ENCODE results near the gene FAM204A. TPM values are rescaled to one million over a fixed set of nuclear protein-coding genes. Genes with fewer than 3 reads are reported as not detected.

FAM204A gene
- total and polyA plus RNA-seq, 8 donors, result 39.7 to 86.6 (median 72.9) TPM

GRCh38 chr10:118305730-118306129, 36.4 kb downstream of the FAM204A start:
- Histone ChIP-seq H3K27me3 (no peaks in the 10 kb centered on the region), H3K27ac (no peak overlapping the region), H3K4me1 (no peaks in the 10 kb centered on the region), H3K9me3 (no peaks in the 10 kb centered on the region), H3K36me3 (peaks cover 0 to 50% of the 10 kb centered on the region in 2 donors), H3K4me3 (no peak overlapping the region)
- ATAC-seq, result no peak
- DNase-seq, result no peak
- TF ChIP-seq, protein P1, sequence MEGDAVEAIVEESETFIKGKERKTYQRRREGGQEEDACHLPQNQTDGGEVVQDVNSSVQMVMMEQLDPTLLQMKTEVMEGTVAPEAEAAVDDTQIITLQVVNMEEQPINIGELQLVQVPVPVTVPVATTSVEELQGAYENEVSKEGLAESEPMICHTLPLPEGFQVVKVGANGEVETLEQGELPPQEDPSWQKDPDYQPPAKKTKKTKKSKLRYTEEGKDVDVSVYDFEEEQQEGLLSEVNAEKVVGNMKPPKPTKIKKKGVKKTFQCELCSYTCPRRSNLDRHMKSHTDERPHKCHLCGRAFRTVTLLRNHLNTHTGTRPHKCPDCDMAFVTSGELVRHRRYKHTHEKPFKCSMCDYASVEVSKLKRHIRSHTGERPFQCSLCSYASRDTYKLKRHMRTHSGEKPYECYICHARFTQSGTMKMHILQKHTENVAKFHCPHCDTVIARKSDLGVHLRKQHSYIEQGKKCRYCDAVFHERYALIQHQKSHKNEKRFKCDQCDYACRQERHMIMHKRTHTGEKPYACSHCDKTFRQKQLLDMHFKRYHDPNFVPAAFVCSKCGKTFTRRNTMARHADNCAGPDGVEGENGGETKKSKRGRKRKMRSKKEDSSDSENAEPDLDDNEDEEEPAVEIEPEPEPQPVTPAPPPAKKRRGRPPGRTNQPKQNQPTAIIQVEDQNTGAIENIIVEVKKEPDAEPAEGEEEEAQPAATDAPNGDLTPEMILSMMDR (IDR thresholded peaks at IDR 0.05), result no peak
- intact Hi-C loops (cut with DNase I), result no loop called here

DNA sequence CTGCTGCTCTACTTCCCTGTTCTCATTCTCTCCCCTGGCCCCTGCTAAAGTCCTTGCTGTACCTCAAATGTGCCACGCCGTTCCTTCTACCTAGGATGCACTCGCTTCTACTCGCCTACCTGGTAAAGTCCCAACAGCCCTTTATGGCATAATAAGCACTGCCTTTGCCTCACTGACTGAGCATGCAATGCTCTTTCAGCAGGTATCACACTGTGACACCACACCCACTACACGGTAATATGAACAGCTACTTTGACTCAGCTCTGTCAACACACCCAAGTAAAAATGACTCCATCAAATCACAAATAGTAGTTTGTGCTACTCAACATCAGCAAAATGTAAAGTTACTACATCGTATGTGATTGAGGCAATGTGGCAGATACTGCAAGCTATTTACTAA, 37.6 kb downstream of the FAM204A start:
- no peak overlapping the region for H3K4me3 ChIP-seq
- H3K27ac ChIP-seq, result no peak overlapping the region
- no peaks in the 10 kb centered on the region for H3K27me3 ChIP-seq
- intact Hi-C loops (cut with DNase I), result no loop called here
- TF ChIP-seq, protein P1 (IDR thresholded peaks at IDR 0.05), result no peak
- H3K4me1 ChIP-seq, result no peaks in the 10 kb centered on the region
- ATAC-seq, result no peak
- no peak for DNase-seq
- H3K36me3 ChIP-seq, result peaks cover 0 to 38% of the 10 kb centered on the region in 2 donors
- no peaks in the 10 kb centered on the region for H3K9me3 ChIP-seq

DNA sequence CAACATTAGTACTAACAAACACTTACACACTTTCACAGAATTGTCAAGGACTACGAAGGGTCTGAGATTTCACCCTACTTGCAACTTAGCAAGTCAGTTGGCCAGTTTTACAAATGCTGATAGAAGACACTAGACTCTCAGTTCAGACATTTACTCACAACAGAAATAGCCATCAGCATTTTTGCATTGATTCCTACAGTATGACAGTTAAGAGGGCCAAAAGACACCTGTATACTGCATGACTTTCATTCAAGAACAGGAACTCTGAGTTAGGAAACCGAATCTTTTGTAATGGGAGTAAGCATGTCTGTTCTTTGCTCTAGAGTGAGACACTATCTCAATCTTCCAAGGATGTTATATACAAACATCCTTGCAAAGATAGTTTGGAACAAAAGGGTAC, 40.9 kb downstream of the FAM204A start:
- Histone ChIP-seq H3K27ac (no peak overlapping the region), H3K4me3 (no peak overlapping the region), H3K4me1 (no peaks in the 10 kb centered on the region), H3K36me3 (peaks cover 0 to 15% of the 10 kb centered on the region in 2 donors), H3K27me3 (no peaks in the 10 kb centered on the region), H3K9me3 (no peaks in the 10 kb centered on the region)
- intact Hi-C loops (cut with DNase I), result no loop called here
- DNase-seq (no peak), ATAC-seq (no peak)
- TF ChIP-seq, protein P1 (IDR thresholded peaks at IDR 0.05), result no peak

- TF ChIP-seq, protein P1 (IDR thresholded peaks at IDR 0.05), result no peak
- H3K4me1 ChIP-seq, result no peaks in the 10 kb centered on the region
- H3K9me3 ChIP-seq, result no peaks in the 10 kb centered on the region
- ATAC-seq, result no peak
- peaks cover 0 to 6% of the 10 kb centered on the region in 2 donors for H3K36me3 ChIP-seq
- DNase-seq, result no peak
- no peak overlapping the region for H3K27ac ChIP-seq
- no peaks in the 10 kb centered on the region for H3K27me3 ChIP-seq
- intact Hi-C loops (cut with DNase I), result no loop called here
- H3K4me3 ChIP-seq, result no peak overlapping the region
Measured at GRCh38 chr10:118300320-118300719, 41.8 kb downstream of the FAM204A start.

DNA sequence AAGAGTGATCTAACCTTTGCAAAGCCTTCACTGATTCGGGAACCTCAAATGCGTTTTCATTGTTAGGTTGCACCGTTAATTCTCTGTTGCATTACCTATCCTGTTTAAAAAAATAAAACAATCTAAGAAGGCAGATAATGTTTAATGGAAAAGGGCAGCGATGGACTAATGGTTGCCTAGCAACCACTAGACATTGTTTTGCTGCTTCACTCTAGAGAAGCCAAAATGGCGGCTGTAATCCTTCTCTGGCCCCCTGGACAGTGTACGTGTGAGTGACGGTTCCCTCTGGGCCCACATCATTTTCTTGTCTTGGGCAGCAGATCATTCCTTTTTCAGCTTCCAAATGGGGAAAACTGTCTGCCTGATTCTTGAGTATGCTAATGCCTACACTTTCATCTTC, 43.3 kb downstream of the FAM204A start:
- intact Hi-C loops (cut with DNase I), result no loop called here
- ATAC-seq, result no peak
- TF ChIP-seq, protein P1 (IDR thresholded peaks at IDR 0.05), result no peak

More for the DNA sequence above, 43.3 kb downstream of the FAM204A start:
- Histone ChIP-seq H3K9me3 (no peaks in the 10 kb centered on the region), H3K4me3 (no peak overlapping the region), H3K27me3 (peaks cover 0 to 6% of the 10 kb centered on the region in 2 donors), H3K4me1 (no peaks in the 10 kb centered on the region), H3K27ac (no peak overlapping the region), H3K36me3 (no peaks in the 10 kb centered on the region)
- DNase-seq, result no peak
